Measurements from ENCODE around the gene SPAG17.

- TF ChIP-seq CTCF (IDR thresholded peaks at IDR 0.05; ENCODE audit: poor library complexity) (peak; percentile 23), EZH2 (IDR thresholded peaks at IDR 0.05; ENCODE audit: borderline replicate concordance) (no peak), EZH2phosphoT487 (IDR thresholded peaks at IDR 0.05; ENCODE audit: low read depth, severe bottlenecking, unreplicated experiment) (no peak)
These were observed 217.6 kb downstream of the SPAG17 start for GRCh38 chr1:117967477-117967876.

Measured in hepatocyte (in vitro differentiated cells).